ENCODE results near the gene ST6GALNAC2.
A peak's percentile ranks its signal among the peaks of the same experiment; 100 is the strongest.

The ST6GALNAC2 gene

DNA sequence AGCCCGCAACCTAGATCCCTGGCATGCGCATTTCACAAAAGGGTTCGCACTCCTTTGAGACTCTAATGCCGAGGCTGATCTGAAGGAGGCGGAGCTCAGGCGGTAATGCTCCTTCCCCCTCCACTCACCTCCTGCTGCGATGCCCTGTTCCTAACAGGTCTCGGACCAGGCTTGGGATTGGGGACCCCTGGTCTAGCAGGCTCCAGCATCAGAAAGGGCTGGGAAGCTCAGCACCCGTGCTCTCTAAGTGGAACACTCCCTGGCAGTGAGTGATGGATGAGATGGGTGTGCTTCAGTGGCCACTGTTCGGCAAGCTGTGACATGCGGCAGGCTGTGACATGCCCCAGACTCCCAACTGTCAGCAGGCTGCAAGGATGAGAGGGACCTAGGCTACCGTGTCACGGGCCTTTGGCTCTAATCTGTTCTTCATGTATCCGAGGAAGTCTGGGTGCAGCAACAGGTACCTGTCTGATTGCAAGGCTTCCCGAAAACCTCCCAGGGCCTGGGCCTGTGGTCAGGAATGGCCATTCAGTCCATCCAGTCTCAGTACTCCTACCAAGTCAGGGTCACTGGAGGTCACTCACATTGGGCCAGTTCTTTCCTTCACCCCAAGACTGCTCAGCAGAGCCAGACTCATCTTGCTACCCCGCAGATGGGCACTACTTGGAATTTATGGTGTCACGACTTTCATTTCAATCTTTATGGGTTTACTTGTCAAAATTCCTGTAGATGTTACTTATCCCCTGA lies 1.3 kb upstream of the ST6GALNAC2 start:
- peak overlapping the region; percentile 96 for H3K27ac ChIP-seq
- ChIA-PET POLR2A (ENCODE audit: low non-redundant PET) (no interaction called here), CTCF (interaction anchor here (0.7 to 3.7 kb wide), 12 partner anchors 10 to 124 kb away, joined by 3 to 26 read pairs (median 5); partner anchors contain the start of gene MXRA7)
- TF ChIP-seq, protein P1, sequence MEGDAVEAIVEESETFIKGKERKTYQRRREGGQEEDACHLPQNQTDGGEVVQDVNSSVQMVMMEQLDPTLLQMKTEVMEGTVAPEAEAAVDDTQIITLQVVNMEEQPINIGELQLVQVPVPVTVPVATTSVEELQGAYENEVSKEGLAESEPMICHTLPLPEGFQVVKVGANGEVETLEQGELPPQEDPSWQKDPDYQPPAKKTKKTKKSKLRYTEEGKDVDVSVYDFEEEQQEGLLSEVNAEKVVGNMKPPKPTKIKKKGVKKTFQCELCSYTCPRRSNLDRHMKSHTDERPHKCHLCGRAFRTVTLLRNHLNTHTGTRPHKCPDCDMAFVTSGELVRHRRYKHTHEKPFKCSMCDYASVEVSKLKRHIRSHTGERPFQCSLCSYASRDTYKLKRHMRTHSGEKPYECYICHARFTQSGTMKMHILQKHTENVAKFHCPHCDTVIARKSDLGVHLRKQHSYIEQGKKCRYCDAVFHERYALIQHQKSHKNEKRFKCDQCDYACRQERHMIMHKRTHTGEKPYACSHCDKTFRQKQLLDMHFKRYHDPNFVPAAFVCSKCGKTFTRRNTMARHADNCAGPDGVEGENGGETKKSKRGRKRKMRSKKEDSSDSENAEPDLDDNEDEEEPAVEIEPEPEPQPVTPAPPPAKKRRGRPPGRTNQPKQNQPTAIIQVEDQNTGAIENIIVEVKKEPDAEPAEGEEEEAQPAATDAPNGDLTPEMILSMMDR (conservative IDR thresholded peaks at IDR 0.05; ENCODE audit: low read depth), result no peak
- no peak for DNase-seq (ENCODE audit: low spot score)

DNA sequence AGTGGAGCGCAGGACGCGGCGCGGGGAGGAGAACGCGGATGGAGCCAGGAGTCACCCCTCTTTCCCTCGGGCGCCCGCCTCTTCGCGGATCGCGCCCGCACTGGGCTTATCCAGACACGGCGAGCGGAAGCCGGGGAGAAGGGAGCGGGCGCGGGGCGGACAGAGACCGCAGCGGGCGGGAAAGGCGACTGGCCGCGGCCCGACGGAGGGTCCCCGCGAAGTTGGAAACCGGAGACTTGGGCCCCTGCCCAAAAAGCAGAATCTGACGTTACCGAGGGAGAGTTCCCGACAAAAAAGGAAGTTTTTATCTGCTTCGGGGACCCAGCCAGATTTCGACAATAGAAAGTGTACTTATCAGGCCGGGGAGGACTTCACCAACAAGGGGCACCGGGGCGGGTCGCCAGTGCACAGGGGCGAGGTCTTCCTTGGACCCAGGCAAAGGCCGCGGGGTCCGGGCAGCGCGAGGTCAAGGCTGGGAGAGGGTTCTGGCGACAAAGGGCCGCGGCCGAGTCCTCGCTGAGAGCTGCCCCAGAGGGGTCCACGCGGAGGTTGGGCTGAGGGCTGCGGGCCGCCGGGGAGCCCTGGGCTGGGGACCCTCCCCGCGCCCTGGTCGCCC lies 519 bp downstream of the ST6GALNAC2 start:
- TF ChIP-seq, protein P1 (conservative IDR thresholded peaks at IDR 0.05; ENCODE audit: low read depth), result no peak
- ChIA-PET CTCF (interaction anchor here (1.2 to 3.7 kb wide), 8 partner anchors 8 to 62 kb away, joined by 3 to 26 read pairs (median 9); no protein-coding TSS in a partner anchor), POLR2A (ENCODE audit: low non-redundant PET) (interaction anchor here (1.0 to 1.1 kb wide), 2 partner anchors 14 to 123 kb away, joined by 3 read pairs; no protein-coding TSS in a partner anchor)
- H3K27ac ChIP-seq, result peak overlapping the region; percentile 96
- DNase-seq (ENCODE audit: low spot score), result peak; percentile 41

DNA sequence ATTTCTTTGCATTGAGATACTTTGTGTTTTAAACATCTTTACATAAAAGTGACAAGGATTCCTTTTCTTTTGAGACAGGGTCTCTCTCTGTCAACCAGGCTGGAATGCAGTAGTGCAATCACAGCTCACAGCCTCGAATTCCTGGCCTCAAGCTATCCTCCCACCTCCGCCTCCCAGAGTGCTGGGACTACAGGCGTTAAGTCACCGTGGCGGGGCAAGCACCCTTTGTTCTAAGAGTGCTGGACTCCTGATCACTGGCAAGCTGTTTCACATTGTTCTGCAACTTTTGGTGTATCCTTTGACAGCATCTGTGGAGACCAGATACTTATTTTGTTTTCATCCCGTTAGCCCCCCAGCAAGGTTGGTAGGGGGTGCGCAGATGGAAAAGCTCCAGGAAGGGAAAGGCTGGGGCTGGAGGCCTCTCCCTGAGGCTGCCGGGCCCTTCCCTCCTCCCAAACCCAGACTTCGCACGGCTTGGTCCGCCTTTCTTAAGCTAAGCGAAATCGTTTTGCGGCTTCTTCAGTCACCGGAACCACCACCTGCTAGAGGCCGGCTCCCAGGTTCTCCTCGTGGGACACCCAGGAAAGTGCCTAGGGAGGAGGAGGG lies 1.1 kb downstream of the ST6GALNAC2 start:
- ChIA-PET CTCF (interaction anchor here (1.2 to 1.7 kb wide), 3 partner anchors 9 to 61 kb away, joined by 3 to 9 read pairs (median 6); no protein-coding TSS in a partner anchor), POLR2A (ENCODE audit: low non-redundant PET) (interaction anchor here (1.1 kb wide), 1 partner anchor 13 kb away, joined by 3 read pairs; no protein-coding TSS in a partner anchor)
- no peak for DNase-seq (ENCODE audit: low spot score)

DNA sequence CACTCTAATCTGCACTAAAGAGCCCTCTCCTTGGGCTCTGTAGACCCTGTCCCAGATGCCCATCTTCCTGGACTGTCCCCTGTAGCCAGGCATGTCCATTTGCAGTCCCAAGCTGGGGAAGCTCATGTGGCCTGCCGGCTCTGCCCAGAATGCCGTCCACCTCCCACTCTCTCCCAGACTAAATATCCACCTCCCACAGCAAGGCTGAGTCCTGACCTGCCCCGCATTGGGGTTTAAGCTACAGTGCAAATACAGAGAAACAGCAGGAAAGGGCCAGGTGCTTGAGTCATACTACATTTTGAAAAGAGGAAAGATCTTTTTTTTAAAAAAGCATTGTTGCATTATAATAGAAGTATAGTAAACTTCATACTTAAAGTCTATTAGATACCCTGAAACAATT lies 3.0 kb downstream of the ST6GALNAC2 start:
- TF ChIP-seq, protein P1 (conservative IDR thresholded peaks at IDR 0.05; ENCODE audit: low read depth), result no peak
- DNase-seq (ENCODE audit: low spot score), result peak; percentile 55
- CTCF ChIA-PET, result interaction anchor here (0.7 kb wide), 2 partner anchors 10 to 41 kb away, joined by 3 to 4 read pairs; no protein-coding TSS in a partner anchor
- POLR2A ChIA-PET (ENCODE audit: low non-redundant PET), result interaction anchor here (0.7 to 1.0 kb wide), 2 partner anchors 16 to 541 kb away, joined by 3 read pairs; no protein-coding TSS in a partner anchor
- peak overlapping the region; percentile 96 for H3K27ac ChIP-seq

More for the DNA sequence above, 1.1 kb downstream of the ST6GALNAC2 start:
- H3K27ac ChIP-seq, result peak overlapping the region; percentile 96
- TF ChIP-seq, protein P1 (conservative IDR thresholded peaks at IDR 0.05; ENCODE audit: low read depth), result no peak

DNA sequence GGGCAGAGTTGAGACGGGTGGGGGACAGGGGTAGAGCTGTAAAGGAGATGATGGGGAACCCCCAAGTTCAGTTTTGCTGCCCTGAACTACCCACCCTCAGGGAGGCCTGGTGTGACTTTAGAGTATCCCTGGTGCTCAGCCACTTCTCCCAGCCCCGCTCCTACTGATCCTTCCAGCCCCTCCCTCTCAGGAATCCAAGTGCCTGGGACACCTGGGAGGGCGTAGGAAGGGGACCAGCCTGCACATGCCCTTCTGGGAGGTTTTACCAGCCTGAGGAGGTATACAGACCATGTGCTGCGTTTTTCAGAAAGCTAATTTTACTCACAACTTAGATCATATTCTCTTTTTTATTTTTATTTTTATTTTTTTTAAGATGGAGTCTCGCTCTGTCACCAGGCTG lies 4.1 kb downstream of the ST6GALNAC2 start:
- H3K27ac ChIP-seq, result peak overlapping the region; percentile 96
- peak; percentile 50 for DNase-seq (ENCODE audit: low spot score)
- ChIA-PET CTCF (no interaction called here), POLR2A (ENCODE audit: low non-redundant PET) (interaction anchor here (0.7 to 1.0 kb wide), 2 partner anchors 17 to 132 kb away, joined by 3 read pairs; no protein-coding TSS in a partner anchor)
- TF ChIP-seq, protein P1 (conservative IDR thresholded peaks at IDR 0.05; ENCODE audit: low read depth), result no peak

DNA sequence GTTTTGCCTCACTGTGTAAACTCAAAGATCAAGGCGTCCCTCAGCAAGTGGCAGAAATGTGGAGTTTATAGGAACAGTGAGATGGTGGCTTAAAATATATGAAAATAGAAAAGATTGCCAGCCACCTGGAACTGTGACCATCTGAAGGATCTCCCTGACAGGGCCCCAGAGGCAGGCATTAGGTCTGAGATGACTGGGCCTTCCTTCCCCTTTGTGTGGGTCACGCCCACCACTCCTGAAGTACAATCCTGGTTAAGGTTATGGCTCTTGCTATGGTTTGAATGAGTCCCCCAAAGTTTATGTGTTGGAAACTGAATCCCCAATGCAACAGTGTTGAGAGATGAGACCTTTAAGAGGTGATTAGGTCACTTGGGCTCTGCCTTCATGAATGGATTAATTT lies 6.4 kb downstream of the ST6GALNAC2 start:
- ChIA-PET CTCF (interaction anchor here (0.6 to 1.0 kb wide), 3 partner anchors 56 to 113 kb away, joined by 3 to 5 read pairs (median 3); no protein-coding TSS in a partner anchor), POLR2A (ENCODE audit: low non-redundant PET) (no interaction called here)
- TF ChIP-seq, protein P1 (conservative IDR thresholded peaks at IDR 0.05; ENCODE audit: low read depth), result no peak

More for the DNA sequence above, 6.4 kb downstream of the ST6GALNAC2 start:
- no peak for DNase-seq (ENCODE audit: low spot score)
- H3K27ac ChIP-seq, result peak overlapping the region; percentile 70

Measured in RWPE1 (cell line).